HG03457 (cell line): ENCODE results near the gene FFAR2.
"Not testable (repeated sequence)": the region's sequence is repeated elsewhere in the genome, so short reads cannot be mapped to it uniquely, and the experiment has no call there.

Source experiments
- ATAC-seq: cut with Tn5 transposase; IDR thresholded peaks from one replicate; pipeline ENCODE4 v1.9.1; 2021; ENCODE audit warnings: moderate number of reproducible peaks; ENCODE audit not compliant: unreplicated experiment

Gene FFAR2

DNA sequence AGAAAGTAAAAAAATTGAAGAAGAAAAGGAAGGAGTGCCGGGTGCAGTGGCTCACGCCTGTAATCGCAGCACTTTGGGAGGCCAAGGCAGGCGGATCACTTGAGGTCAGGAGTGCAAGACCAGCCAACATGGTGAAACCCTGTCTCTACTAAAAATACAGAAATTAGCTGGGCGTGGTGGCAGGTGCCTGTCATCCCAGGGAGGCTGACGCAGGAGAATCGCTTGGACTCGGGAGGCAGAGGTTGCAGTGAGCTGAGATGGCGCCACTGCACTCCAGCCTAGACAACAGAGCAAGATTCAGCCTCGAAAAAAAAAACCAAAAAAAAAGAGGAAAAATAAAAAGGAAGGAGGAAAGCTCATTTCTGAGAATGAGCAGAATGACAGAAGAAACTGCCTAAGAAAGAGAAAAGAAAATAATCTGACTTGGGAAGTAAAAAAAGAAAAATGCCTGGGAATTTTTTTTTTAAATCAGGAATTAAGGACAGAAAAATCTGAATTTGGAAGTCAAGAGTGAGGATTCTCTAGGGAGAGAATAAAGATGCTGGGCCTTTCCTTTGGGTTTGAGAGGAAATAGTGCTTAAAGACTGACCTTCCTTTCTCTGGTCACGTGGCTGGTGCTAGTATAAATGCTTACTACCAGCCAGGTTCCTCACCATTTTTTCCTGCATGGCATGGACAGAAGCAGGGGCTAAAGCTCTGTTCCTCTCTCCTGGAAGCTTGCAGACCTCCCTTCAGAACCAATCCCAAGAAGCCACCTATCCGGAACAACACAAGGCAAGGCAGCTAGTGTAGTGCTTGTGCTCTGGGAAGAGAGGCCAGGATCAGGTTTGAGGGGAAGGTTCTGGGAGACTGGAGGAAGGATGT, at the start of gene FFAR2:
Gene FFAR2 (plus strand): TSS at position 652 of the 864 bp plus-strand sequence. CDS start 1,458 bp downstream, outside the sequence.
- no peak for ATAC-seq

- ATAC-seq: no peak
Measured at GRCh38 chr19:35398570-35398969, 49.5 kb upstream of the FFAR2 start.

DNA sequence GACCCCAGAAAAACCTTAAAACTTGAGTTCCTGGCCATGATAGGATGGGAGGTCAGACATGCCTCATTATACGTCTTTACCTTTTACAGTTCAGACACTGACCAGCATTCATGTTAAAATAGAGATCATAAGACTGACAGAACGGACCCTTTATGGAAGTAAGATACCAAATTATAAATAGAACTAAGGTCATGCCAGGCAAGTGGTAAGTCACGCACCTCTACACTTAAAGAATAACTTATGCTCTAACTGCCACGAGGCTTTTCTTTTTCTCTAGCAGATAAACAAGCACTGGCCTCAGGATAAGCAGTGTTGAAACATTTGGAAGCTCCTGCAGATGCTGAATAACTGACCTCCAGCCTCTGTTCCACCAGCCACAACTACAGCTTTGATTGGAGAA, 48.8 kb upstream of the FFAR2 start:
- ATAC-seq: no peak

GRCh38 chr19:35399948-35400772, 47.9 kb upstream of the FFAR2 start:
- no peak for ATAC-seq

DNA sequence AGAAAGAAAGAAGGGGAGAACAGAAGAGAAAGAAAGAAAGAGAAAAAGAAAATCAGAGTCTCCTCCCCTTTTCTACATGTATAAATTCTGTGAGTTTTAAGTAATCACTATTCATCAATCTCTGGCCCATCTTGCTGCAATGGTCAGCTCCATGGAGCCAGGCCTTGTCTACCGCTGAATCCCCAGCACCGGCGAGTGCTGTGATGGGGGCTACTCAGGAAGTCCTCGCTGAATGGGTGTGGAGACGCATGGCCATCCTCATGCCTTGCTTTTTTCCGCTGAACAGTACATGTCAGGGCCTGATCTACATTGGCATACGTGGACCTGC, 47.3 kb upstream of the FFAR2 start:
- ATAC-seq: no peak

GRCh38 chr19:35401416-35401815, 46.6 kb upstream of the FFAR2 start:
- ATAC-seq: not testable (repeated sequence)

GRCh38 chr19:35403116-35403760, 44.8 kb upstream of the FFAR2 start:
- ATAC-seq: no peak

DNA sequence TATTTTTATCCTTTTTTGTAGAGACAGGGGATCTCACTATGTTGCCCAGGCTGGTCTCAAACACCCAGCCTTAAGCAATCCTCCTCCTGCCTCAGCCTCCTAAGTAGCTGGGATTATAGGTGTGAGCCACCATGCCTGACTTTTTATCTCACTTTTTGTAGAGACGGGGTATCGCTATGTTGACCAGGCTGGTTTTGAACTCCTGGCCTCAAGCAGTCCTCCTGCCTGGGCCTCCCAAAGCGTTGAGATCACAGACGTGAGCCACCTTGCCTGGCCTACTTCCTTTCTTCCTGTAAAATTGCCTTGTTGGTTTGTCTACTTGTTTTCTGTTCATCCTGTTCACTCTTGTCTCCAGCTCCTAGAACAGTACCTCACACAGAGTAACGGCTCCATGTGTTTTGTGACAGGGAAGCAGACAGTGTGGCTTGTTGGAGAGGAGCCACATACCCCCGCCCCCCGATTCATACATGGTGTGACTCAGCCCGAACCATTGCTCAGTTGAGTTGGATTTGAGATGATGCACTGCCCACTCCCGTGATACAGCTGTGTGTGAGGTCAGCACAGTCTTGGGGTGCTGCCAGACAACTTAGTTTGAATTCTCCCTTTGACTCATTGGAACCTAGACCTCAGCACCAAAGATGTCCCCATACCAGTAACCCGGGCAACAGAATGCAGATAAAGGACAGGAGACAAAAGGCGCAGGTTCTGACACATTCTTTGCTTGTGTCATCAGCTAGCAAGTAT, 43.0 kb upstream of the FFAR2 start:
- ATAC-seq: peak; percentile 57

- no peak for ATAC-seq
Measured at GRCh38 chr19:35407619-35408018, 40.4 kb upstream of the FFAR2 start.

GRCh38 chr19:35408284-35409171, 39.5 kb upstream of the FFAR2 start:
- ATAC-seq: peak; percentile 56

- no peak for ATAC-seq
Measured at GRCh38 chr19:35409191-35409590, 38.9 kb upstream of the FFAR2 start.

GRCh38 chr19:35410487-35410886, 37.6 kb upstream of the FFAR2 start:
- no peak for ATAC-seq

- no peak for ATAC-seq
Measured at GRCh38 chr19:35414442-35414841, 33.6 kb upstream of the FFAR2 start.

DNA sequence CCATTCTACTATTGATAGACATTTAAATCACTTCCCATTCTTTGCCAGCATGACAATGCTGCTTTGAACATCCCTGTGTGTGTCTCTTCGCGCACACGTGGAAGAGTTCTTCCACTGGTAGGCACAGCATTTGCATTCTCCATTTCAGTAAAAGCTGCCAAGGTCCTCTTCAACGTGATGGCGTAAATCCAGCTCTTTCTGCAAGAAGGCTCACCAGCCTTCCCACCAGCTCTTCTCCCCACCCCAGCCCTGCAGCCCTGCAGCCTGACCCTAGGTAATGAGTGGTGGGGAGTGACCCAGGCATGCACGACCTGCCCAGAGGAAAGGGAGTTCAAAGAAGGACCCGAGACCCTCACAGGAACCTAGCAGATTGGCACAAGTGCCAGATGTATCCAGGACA, 31.7 kb upstream of the FFAR2 start:
- ATAC-seq: no peak

DNA sequence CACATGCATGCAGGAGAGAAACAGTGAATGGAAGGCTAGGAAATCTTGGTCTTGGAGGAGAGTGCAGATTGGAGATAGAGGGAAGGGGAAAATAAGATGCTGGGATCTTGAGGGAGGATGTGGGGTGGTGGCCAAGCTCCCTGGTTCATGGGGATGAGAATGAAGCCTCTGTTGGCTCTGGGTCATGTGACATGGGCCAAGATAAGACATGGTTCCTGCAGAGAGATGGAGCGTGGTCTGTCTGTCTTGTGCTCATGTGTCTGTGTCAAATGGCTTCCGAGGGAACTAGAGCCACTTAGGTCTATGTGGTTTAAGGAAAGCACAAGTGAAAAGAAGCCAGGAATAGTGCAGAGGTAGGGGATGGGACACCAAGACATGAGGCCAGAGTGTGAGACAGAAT, 30.8 kb upstream of the FFAR2 start:
- ATAC-seq: no peak

GRCh38 chr19:35417713-35418534, 30.1 kb upstream of the FFAR2 start:
- no peak for ATAC-seq

GRCh38 chr19:35419046-35419445, 29.0 kb upstream of the FFAR2 start:
- ATAC-seq: no peak

- ATAC-seq: no peak
Measured at GRCh38 chr19:35419805-35420204, 28.3 kb upstream of the FFAR2 start.

DNA sequence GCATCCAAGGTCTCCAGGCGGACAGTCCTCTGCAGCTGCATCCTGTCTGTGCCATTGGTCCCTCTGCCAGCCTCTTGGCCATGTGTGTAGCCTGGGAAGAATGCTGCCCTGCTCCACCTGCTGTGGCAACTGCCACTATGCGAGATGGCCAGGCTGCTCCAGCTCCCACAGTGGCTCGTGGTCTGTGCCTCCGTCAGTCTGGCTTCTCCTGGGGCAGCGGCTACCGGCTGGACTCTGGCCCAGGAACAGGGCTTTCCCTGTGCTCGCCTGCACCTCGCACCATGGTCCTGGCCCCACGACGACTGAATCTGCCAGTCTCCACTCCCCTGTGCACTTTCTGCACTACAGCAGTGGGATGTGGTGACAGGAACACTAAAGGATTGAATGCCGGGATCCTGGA, 26.7 kb upstream of the FFAR2 start:
- no peak for ATAC-seq
